HG03520 (cell line): ENCODE data around the gene KRTAP29-1.

Experiments used
- ATAC-seq: cut with Tn5 transposase; IDR thresholded peaks from one replicate; pipeline ENCODE4 v1.9.1; 2021; ENCODE audit warnings: mild to moderate bottlenecking, moderate library complexity; ENCODE audit not compliant: unreplicated experiment

The KRTAP29-1 gene

GRCh38 chr17:41328207-41328606 lies 25.6 kb upstream of the KRTAP29-1 start:
- ATAC-seq = no peak

GRCh38 chr17:41327411-41328120 lies 24.9 kb upstream of the KRTAP29-1 start:
- no peak for ATAC-seq

GRCh38 chr17:41326173-41327145 lies 23.8 kb upstream of the KRTAP29-1 start:
- ATAC-seq = no peak

GRCh38 chr17:41325611-41326010 lies 23.0 kb upstream of the KRTAP29-1 start:
- no peak for ATAC-seq

- ATAC-seq = no peak
These were observed 22.5 kb upstream of the KRTAP29-1 start for GRCh38 chr17:41325126-41325525.

GRCh38 chr17:41324180-41325075 lies 21.8 kb upstream of the KRTAP29-1 start:
- ATAC-seq = no peak

GRCh38 chr17:41322903-41323895 lies 20.5 kb upstream of the KRTAP29-1 start:
- ATAC-seq = no peak

- no peak for ATAC-seq
These were observed 19.6 kb upstream of the KRTAP29-1 start for GRCh38 chr17:41322094-41322902.

GRCh38 chr17:41318231-41318630 lies 15.6 kb upstream of the KRTAP29-1 start:
- ATAC-seq = no peak

GRCh38 chr17:41315814-41316445 lies 13.3 kb upstream of the KRTAP29-1 start:
- ATAC-seq = no peak

- ATAC-seq = no peak
These were observed 12.6 kb upstream of the KRTAP29-1 start, which contains the start of gene KRTAP17-1 for GRCh38 chr17:41315204-41315794. Gene KRTAP17-1 (minus strand): TSS chr17:41315710. CDS start chr17:41315650, 60 bp downstream.

GRCh38 chr17:41311111-41311510 lies 8.5 kb upstream of the KRTAP29-1 start:
- no peak for ATAC-seq

- no peak for ATAC-seq
These were observed 6.3 kb upstream of the KRTAP29-1 start, which contains the start of gene KRTAP16-1 for GRCh38 chr17:41308918-41309359. Gene KRTAP16-1 (minus strand): TSS chr17:41309309. CDS start chr17:41309253, 56 bp downstream.

- no peak for ATAC-seq
These were observed 5.7 kb upstream of the KRTAP29-1 start for GRCh38 chr17:41308251-41308917.

GRCh38 chr17:41307647-41308046 lies 5.0 kb upstream of the KRTAP29-1 start:
- ATAC-seq = no peak

GRCh38 chr17:41304091-41304490 lies 1.4 kb upstream of the KRTAP29-1 start:
- no peak for ATAC-seq

- ATAC-seq = no peak
These were observed 330 bp upstream of the KRTAP29-1 start for GRCh38 chr17:41302981-41303380.
